ENCODE results near the gene NSG1. TPM values are rescaled to one million over a fixed set of nuclear protein-coding genes. Genes with fewer than 3 reads are reported as not detected.

Gene NSG1
- total and polyA plus RNA-seq, 4 donors, result 0.39 to 22.4 (median 1.6) TPM

GRCh38 chr4:4446434-4446833, 59.5 kb downstream of the NSG1 start:
- no peaks in the 10 kb centered on the region for H3K9me3 ChIP-seq (ENCODE audit: control insufficient read depth in 4 of 4, insufficient read depth in 3 of 4, low read length in 3 of 4)
- ATAC-seq (ENCODE audit: insufficient read depth, low FRiP score), result no peak
- no peak overlapping the region for H3K4me3 ChIP-seq
- no peak overlapping the region for H3K27ac ChIP-seq (ENCODE audit: low read depth in 1 of 2, low read length in 1 of 2)
- H3K36me3 ChIP-seq (ENCODE audit: control insufficient read depth in 4 of 4, insufficient read depth in 4 of 4, low read length in 4 of 4), result peaks cover 0 to 7% (median 0%) of the 10 kb centered on the region in 4 donors
- DNase-seq, result no peak
- H3K27me3 ChIP-seq (ENCODE audit: control insufficient read depth in 3 of 3, insufficient read depth in 3 of 3, low read length in 2 of 3), result no peaks in the 10 kb centered on the region
- H3K9ac ChIP-seq (ENCODE audit: insufficient read depth in 1 of 2, low read length in 2 of 2), result no peak overlapping the region
- TF ChIP-seq, protein P1, sequence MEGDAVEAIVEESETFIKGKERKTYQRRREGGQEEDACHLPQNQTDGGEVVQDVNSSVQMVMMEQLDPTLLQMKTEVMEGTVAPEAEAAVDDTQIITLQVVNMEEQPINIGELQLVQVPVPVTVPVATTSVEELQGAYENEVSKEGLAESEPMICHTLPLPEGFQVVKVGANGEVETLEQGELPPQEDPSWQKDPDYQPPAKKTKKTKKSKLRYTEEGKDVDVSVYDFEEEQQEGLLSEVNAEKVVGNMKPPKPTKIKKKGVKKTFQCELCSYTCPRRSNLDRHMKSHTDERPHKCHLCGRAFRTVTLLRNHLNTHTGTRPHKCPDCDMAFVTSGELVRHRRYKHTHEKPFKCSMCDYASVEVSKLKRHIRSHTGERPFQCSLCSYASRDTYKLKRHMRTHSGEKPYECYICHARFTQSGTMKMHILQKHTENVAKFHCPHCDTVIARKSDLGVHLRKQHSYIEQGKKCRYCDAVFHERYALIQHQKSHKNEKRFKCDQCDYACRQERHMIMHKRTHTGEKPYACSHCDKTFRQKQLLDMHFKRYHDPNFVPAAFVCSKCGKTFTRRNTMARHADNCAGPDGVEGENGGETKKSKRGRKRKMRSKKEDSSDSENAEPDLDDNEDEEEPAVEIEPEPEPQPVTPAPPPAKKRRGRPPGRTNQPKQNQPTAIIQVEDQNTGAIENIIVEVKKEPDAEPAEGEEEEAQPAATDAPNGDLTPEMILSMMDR (IDR thresholded peaks at IDR 0.05; ENCODE audit: control extremely low read depth, extremely low read depth), result no peak
- no peaks in the 10 kb centered on the region for H3K4me1 ChIP-seq (ENCODE audit: control insufficient read depth in 5 of 5, insufficient read depth in 5 of 5, low read length in 5 of 5)

DNA sequence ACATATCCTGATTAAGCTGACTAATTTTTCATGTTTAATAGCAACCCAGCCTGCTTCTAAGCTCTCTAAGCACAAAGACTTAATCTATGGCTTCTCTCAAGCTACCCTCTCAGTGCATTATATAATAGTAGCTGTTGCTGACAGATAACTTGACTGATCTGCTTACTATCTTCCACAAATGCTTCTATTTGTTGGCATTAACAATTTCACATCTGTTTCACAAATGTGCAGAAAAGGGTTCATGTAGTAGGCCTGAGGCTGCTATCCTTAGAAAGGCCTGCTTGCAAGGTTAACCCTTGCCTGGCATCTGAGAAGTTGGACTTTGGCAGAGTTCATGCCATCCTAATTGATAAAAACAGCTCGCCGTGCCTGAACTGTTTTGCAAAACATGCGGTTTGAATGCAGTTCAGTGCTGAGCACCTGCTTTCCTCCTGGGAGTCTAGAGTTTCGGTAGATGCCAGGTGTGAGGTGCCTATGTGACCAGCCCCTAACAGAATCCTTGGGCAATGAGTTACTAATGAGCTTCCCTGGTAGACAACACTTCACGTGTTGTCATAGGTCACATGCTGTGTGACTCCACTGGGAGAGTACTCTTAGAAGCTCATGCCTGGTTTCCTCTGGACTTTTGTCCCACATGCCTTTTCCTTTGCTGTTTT, 68.4 kb downstream of the NSG1 start:
- Histone ChIP-seq H3K4me3 (no peak overlapping the region), H3K4me1 (ENCODE audit: control insufficient read depth in 5 of 5, insufficient read depth in 5 of 5, low read length in 5 of 5) (no peaks in the 10 kb centered on the region), H3K9ac (ENCODE audit: insufficient read depth in 1 of 2, low read length in 2 of 2) (no peak overlapping the region), H3K27ac (ENCODE audit: low read depth in 1 of 2, low read length in 1 of 2) (no peak overlapping the region), H3K9me3 (ENCODE audit: control insufficient read depth in 4 of 4, insufficient read depth in 3 of 4, low read length in 3 of 4) (no peaks in the 10 kb centered on the region), H3K27me3 (ENCODE audit: control insufficient read depth in 3 of 3, insufficient read depth in 3 of 3, low read length in 2 of 3) (no peaks in the 10 kb centered on the region), H3K36me3 (ENCODE audit: control insufficient read depth in 4 of 4, insufficient read depth in 4 of 4, low read length in 4 of 4) (peaks cover 13 to 44% (median 39%) of the 10 kb centered on the region in 4 donors)
- TF ChIP-seq, protein P1 (IDR thresholded peaks at IDR 0.05; ENCODE audit: control extremely low read depth, extremely low read depth), result no peak
- no peak for ATAC-seq (ENCODE audit: insufficient read depth, low FRiP score)
- no peak for DNase-seq
- 93 to 94% methylated on average over 5 of the region's 5 CpGs for WGBS, 2 donors

GRCh38 chr4:4456351-4456750, 69.4 kb downstream of the NSG1 start:
- 93 to 98% methylated on average over 7 of the region's 7 CpGs for WGBS, 2 donors
- Histone ChIP-seq H3K9ac (ENCODE audit: insufficient read depth in 1 of 2, low read length in 2 of 2) (no peak overlapping the region), H3K4me3 (no peak overlapping the region), H3K4me1 (ENCODE audit: control insufficient read depth in 5 of 5, insufficient read depth in 5 of 5, low read length in 5 of 5) (peaks cover 0 to under 1% (median 0%) of the 10 kb centered on the region in 5 donors), H3K27ac (ENCODE audit: low read depth in 1 of 2, low read length in 1 of 2) (no peak overlapping the region), H3K27me3 (ENCODE audit: control insufficient read depth in 3 of 3, insufficient read depth in 3 of 3, low read length in 2 of 3) (no peaks in the 10 kb centered on the region), H3K9me3 (ENCODE audit: control insufficient read depth in 4 of 4, insufficient read depth in 3 of 4, low read length in 3 of 4) (no peaks in the 10 kb centered on the region), H3K36me3 (ENCODE audit: control insufficient read depth in 4 of 4, insufficient read depth in 4 of 4, low read length in 4 of 4) (peaks cover 13 to 44% (median 38%) of the 10 kb centered on the region in 4 donors)
- TF ChIP-seq, protein P1 (IDR thresholded peaks at IDR 0.05; ENCODE audit: control extremely low read depth, extremely low read depth), result no peak
- ATAC-seq (ENCODE audit: insufficient read depth, low FRiP score) (no peak), DNase-seq (no peak)

Measured in lung (tissue), 12 donors.